ENCODE results near the gene HAUS6.

GRCh38 chr9:19020886-19021455 is 81.7 kb downstream of the HAUS6 start:
- TF ChIP-seq CTCF (IDR thresholded peaks at IDR 0.05; ENCODE audit: insufficient read depth, low read depth, low read length) (no peak), EZH2 (IDR thresholded peaks at IDR 0.05; ENCODE audit: insufficient read depth, low read length) (no peak)
